Measurements from ENCODE around the gene POLR2L. TPM values are rescaled to one million over a fixed set of nuclear protein-coding genes. Genes with fewer than 3 reads are reported as not detected.
A peak's percentile ranks its signal among the peaks of the same experiment; 100 is the strongest.

Gene POLR2L
- total RNA-seq, 2 experiments from 2014 or later, result 127 to 140 TPM

GRCh38 chr11:819129-819931 lies 23.0 kb downstream of the POLR2L start:
- peak; percentile 93 for DNase-seq
- no peaks in the 10 kb centered on the region for H3K9me3 Mint-ChIP-seq (ENCODE audit: insufficient read depth)
- ChIA-PET POLR2A (interaction anchor here (0.9 to 2.9 kb wide), 6 partner anchors 10 to 612 kb away, joined by 3 to 31 read pairs (median 9); partner anchors contain the start of genes BET1L, CD151, CRACR2B and PIDD1), CTCF (interaction anchor here (0.8 to 1.6 kb wide), 5 partner anchors 8 to 24 kb away, joined by 3 to 9 read pairs (median 4); partner anchors contain the start of genes CD151, PIDD1, RPLP2 and TSPAN4)
- H3K36me3 Mint-ChIP-seq (ENCODE audit: low read depth), result peaks cover 5% of the 10 kb centered on the region
- H3K27me3 Mint-ChIP-seq (ENCODE audit: low read depth), result no peaks in the 10 kb centered on the region
- H3K27ac Mint-ChIP-seq, result peak overlapping the region; percentile 77
- peak; percentile 77 for ATAC-seq
- peak overlapping the region; percentile 80 for H3K4me3 Mint-ChIP-seq
- peaks cover 17% of the 10 kb centered on the region for H3K4me1 Mint-ChIP-seq (ENCODE audit: low read depth)

- ATAC-seq, result no peak
- ChIA-PET CTCF (interaction anchor here (1.0 to 1.6 kb wide), 2 partner anchors 14 kb away, joined by 4 to 9 read pairs; partner anchors contain the start of genes CD151 and PIDD1), POLR2A (interaction anchor here (0.9 to 2.9 kb wide), 6 partner anchors 10 to 611 kb away, joined by 3 to 31 read pairs (median 9); partner anchors contain the start of genes BET1L, CD151, CRACR2B and PIDD1)
- H3K4me1 Mint-ChIP-seq (ENCODE audit: low read depth), result peaks cover 17% of the 10 kb centered on the region
- H3K36me3 Mint-ChIP-seq (ENCODE audit: low read depth), result peaks cover 6% of the 10 kb centered on the region
- peak within 1 kb of the TSS; percentile 77 for H3K27ac Mint-ChIP-seq
- H3K9me3 Mint-ChIP-seq (ENCODE audit: insufficient read depth), result no peaks in the 10 kb centered on the region
- DNase-seq, result no peak
- peak within 1 kb of the TSS; percentile 80 for H3K4me3 Mint-ChIP-seq
- no peaks in the 10 kb centered on the region for H3K27me3 Mint-ChIP-seq (ENCODE audit: low read depth)
Measured at GRCh38 chr11:818396-819128, 23.8 kb downstream of the POLR2L start, which contains the start of gene PNPLA2. PNPLA2 (plus strand) TSS chr11:818914; CDS start chr11:819719, 805 bp downstream.

GRCh38 chr11:816433-816779 lies 25.9 kb downstream of the POLR2L start:
- H3K36me3 Mint-ChIP-seq (ENCODE audit: low read depth), result peaks cover 21% of the 10 kb centered on the region
- CTCF ChIA-PET, result interaction anchor here (0.9 kb wide), 1 partner anchor 16 kb away, joined by 3 read pairs; the partner anchor contains the start of gene CD151
- H3K4me1 Mint-ChIP-seq (ENCODE audit: low read depth), result peaks cover 28% of the 10 kb centered on the region
- no peak overlapping the region for H3K27ac Mint-ChIP-seq
- POLR2A ChIA-PET, result interaction anchor here (1.2 kb wide), 1 partner anchor 121 kb away, joined by 4 read pairs; the partner anchor contains the start of genes DEAF1 and TMEM80
- no peaks in the 10 kb centered on the region for H3K27me3 Mint-ChIP-seq (ENCODE audit: low read depth)
- ATAC-seq (no peak), DNase-seq (no peak)
- H3K9me3 Mint-ChIP-seq (ENCODE audit: insufficient read depth), result no peaks in the 10 kb centered on the region
- H3K4me3 Mint-ChIP-seq, result no peak overlapping the region

GRCh38 chr11:815675-816432 lies 26.5 kb downstream of the POLR2L start:
- H3K36me3 Mint-ChIP-seq (ENCODE audit: low read depth), result peaks cover 26% of the 10 kb centered on the region
- ChIA-PET POLR2A (interaction anchor here (1.2 kb wide), 1 partner anchor 121 kb away, joined by 4 read pairs; the partner anchor contains the start of genes DEAF1 and TMEM80), CTCF (interaction anchor here (0.9 kb wide), 1 partner anchor 17 kb away, joined by 3 read pairs; the partner anchor contains the start of gene CD151)
- no peak overlapping the region for H3K4me3 Mint-ChIP-seq
- H3K27me3 Mint-ChIP-seq (ENCODE audit: low read depth), result no peaks in the 10 kb centered on the region
- DNase-seq (no peak), ATAC-seq (no peak)
- peaks cover 29% of the 10 kb centered on the region for H3K4me1 Mint-ChIP-seq (ENCODE audit: low read depth)
- no peak overlapping the region for H3K27ac Mint-ChIP-seq
- H3K9me3 Mint-ChIP-seq (ENCODE audit: insufficient read depth), result no peaks in the 10 kb centered on the region

- DNase-seq, result no peak
- Mint-ChIP-seq H3K36me3 (ENCODE audit: low read depth) (peaks cover 36% of the 10 kb centered on the region), H3K27ac (peak overlapping the region; percentile 55), H3K27me3 (ENCODE audit: low read depth) (no peaks in the 10 kb centered on the region), H3K4me3 (no peak overlapping the region), H3K4me1 (ENCODE audit: low read depth) (peaks cover 35% of the 10 kb centered on the region), H3K9me3 (ENCODE audit: insufficient read depth) (no peaks in the 10 kb centered on the region)
- no peak for ATAC-seq
- ChIA-PET POLR2A (interaction anchor here (1.4 kb wide), 1 partner anchor 16 kb away, joined by 3 read pairs; no protein-coding TSS in a partner anchor), CTCF (no interaction called here)
Measured at GRCh38 chr11:813456-814096, 28.8 kb downstream of the POLR2L start.

GRCh38 chr11:813072-813455 lies 29.3 kb downstream of the POLR2L start:
- Mint-ChIP-seq H3K9me3 (ENCODE audit: insufficient read depth) (no peaks in the 10 kb centered on the region), H3K36me3 (ENCODE audit: low read depth) (peaks cover 36% of the 10 kb centered on the region), H3K27ac (no peak overlapping the region), H3K4me3 (no peak overlapping the region), H3K27me3 (ENCODE audit: low read depth) (no peaks in the 10 kb centered on the region), H3K4me1 (ENCODE audit: low read depth) (peaks cover 36% of the 10 kb centered on the region)
- ChIA-PET CTCF (no interaction called here), POLR2A (interaction anchor here (1.4 kb wide), 1 partner anchor 17 kb away, joined by 3 read pairs; no protein-coding TSS in a partner anchor)
- DNase-seq (no peak), ATAC-seq (no peak)

GRCh38 chr11:812390-812789 lies 29.9 kb downstream of the POLR2L start:
- H3K27me3 Mint-ChIP-seq (ENCODE audit: low read depth), result no peaks in the 10 kb centered on the region
- H3K4me1 Mint-ChIP-seq (ENCODE audit: low read depth), result peaks cover 42% of the 10 kb centered on the region
- no peak for ATAC-seq
- ChIA-PET POLR2A (interaction anchor here (1.4 kb wide), 1 partner anchor 18 kb away, joined by 3 read pairs; no protein-coding TSS in a partner anchor), CTCF (interaction anchor here (1.8 kb wide), 1 partner anchor 7 kb away, joined by 6 read pairs; no protein-coding TSS in a partner anchor)
- DNase-seq, result no peak
- H3K9me3 Mint-ChIP-seq (ENCODE audit: insufficient read depth), result no peaks in the 10 kb centered on the region
- H3K27ac Mint-ChIP-seq, result peak overlapping the region; percentile 52
- peak overlapping the region; percentile 28 for H3K4me3 Mint-ChIP-seq
- peaks cover 39% of the 10 kb centered on the region for H3K36me3 Mint-ChIP-seq (ENCODE audit: low read depth)

GRCh38 chr11:811446-812245 lies 30.7 kb downstream of the POLR2L start:
- ChIA-PET CTCF (interaction anchor here (1.8 kb wide), 1 partner anchor 8 kb away, joined by 6 read pairs; no protein-coding TSS in a partner anchor), POLR2A (no interaction called here)
- peak overlapping the region; percentile 93 for H3K4me3 Mint-ChIP-seq
- ATAC-seq (no peak), DNase-seq (no peak)
- peaks cover 42% of the 10 kb centered on the region for H3K4me1 Mint-ChIP-seq (ENCODE audit: low read depth)
- no peaks in the 10 kb centered on the region for H3K9me3 Mint-ChIP-seq (ENCODE audit: insufficient read depth)
- H3K27me3 Mint-ChIP-seq (ENCODE audit: low read depth), result no peaks in the 10 kb centered on the region
- peak overlapping the region; percentile 89 for H3K27ac Mint-ChIP-seq
- peaks cover 39% of the 10 kb centered on the region for H3K36me3 Mint-ChIP-seq (ENCODE audit: low read depth)

GRCh38 chr11:810040-810567 lies 32.2 kb downstream of the POLR2L start:
- Mint-ChIP-seq H3K4me1 (ENCODE audit: low read depth) (peaks cover 45% of the 10 kb centered on the region), H3K9me3 (ENCODE audit: insufficient read depth) (no peaks in the 10 kb centered on the region), H3K27ac (peak overlapping the region; percentile 97), H3K27me3 (ENCODE audit: low read depth) (no peaks in the 10 kb centered on the region), H3K4me3 (peak overlapping the region; percentile 93), H3K36me3 (ENCODE audit: low read depth) (peaks cover 39% of the 10 kb centered on the region)
- no peak for DNase-seq
- POLR2A ChIA-PET, result interaction anchor here (0.7 to 2.3 kb wide), 8 partner anchors 10 to 84 kb away, joined by 3 to 27 read pairs (median 6); partner anchors contain the start of genes PNPLA2 and TSPAN4
- CTCF ChIA-PET, result interaction anchor here (1.0 to 1.5 kb wide), 2 partner anchors 10 to 22 kb away, joined by 3 read pairs; partner anchors contain the start of gene CD151
- peak; percentile 8 for ATAC-seq

Measured in activated CD8-positive, alpha-beta T cell treated with anti-CD3 and anti-CD28 coated beads, Interleukin-2, amount 10 ng/mL, durations not matched to agents 7 days and 5 days (primary cell).